Peyer's patch (tissue), 4 donors: Measurements from ENCODE around the gene EFCAB8. TPM values are rescaled to one million over a fixed set of nuclear protein-coding genes. Genes with fewer than 3 reads are reported as not detected.

Experiments
- DNase-seq, 3 donors: peaks; one replicate each; pipeline ENCODE4 v3.0.0-alpha.2; 2017 to 2019
- H3K27ac ChIP-seq, 4 donors: fragments of 200-600 bp; sonication (generic); one replicate each; pipeline ENCODE4 v1.5.1; 2016 to 2019
- H3K27me3 ChIP-seq, 2 donors: fragments of 200-600 bp; sonication (generic); one replicate each; pipeline ENCODE4 v1.5.1; 2019
- H3K36me3 ChIP-seq, 3 donors: fragments of 200-600 bp; sonication (generic); one replicate each; pipeline ENCODE4 v1.5.1; 2016 to 2019
- H3K4me1 ChIP-seq, 4 donors: fragments of 200-600 bp; sonication (generic); one replicate each; pipeline ENCODE4 v1.5.1; 2016 to 2019
- H3K4me3 ChIP-seq, 4 donors: fragments of 200-600 bp; sonication (generic); 1 replicate in 3 of 4; 2 replicates in 1 of 4; pipeline ENCODE4 v1.5.1; 2016 to 2019; ENCODE audit warnings: mild to moderate bottlenecking in 1 of 4
- H3K9me3 ChIP-seq, 4 donors: fragments of 200-600 bp; sonication (generic); one replicate each; pipeline ENCODE4 v1.5.1; 2016 to 2019; ENCODE audit warnings: mild to moderate bottlenecking in 1 of 4
- CTCF ChIP-seq, 6 experiments: fragments of 450-650 bp in 4 of 6; fragments of 200-600 bp in 2 of 6; sonication (generic) in 1 of 6; IDR thresholded peaks; one replicate each; pipeline ENCODE4 v1.5.1; 2017 to 2019; ENCODE audit warnings: antibody characterized with exemption in 6 of 6, mild to moderate bottlenecking in 3 of 6, moderate library complexity in 1 of 6
- POLR2A ChIP-seq, 2 donors: fragments of 450-650 bp; IDR thresholded peaks; one replicate each; pipeline ENCODE4 v1.5.1; 2017; ENCODE audit warnings: antibody characterized with exemption in 2 of 2, mild to moderate bottlenecking in 2 of 2, moderate library complexity in 2 of 2
- total RNA-seq, 4 donors: library from RNA; depleted of rRNA; stranded (reverse); fragments of >200 nt; gene quantifications; one replicate each; pipeline ENCODE4 v1.1.0, GENCODE V29; 2016

Gene EFCAB8
- total RNA-seq, 4 donors from 2014 or later, result 0.83 TPM; not detected in 3

GRCh38 chr20:32984631-32985354 is 126.1 kb downstream of the EFCAB8 start:
- Histone ChIP-seq H3K4me1 (no peaks in the 10 kb centered on the region), H3K36me3 (no peaks in the 10 kb centered on the region), H3K9me3 (no peaks in the 10 kb centered on the region), H3K27ac (no peak overlapping the region), H3K4me3 (no peak overlapping the region), H3K27me3 (no peaks in the 10 kb centered on the region)
- no peak for DNase-seq
- no peak for TF ChIP-seq POLR2A (IDR thresholded peaks at IDR 0.05)
- no peak for TF ChIP-seq CTCF (IDR thresholded peaks at IDR 0.05)

GRCh38 chr20:32985596-32985995 is 126.9 kb downstream of the EFCAB8 start:
- H3K4me3 ChIP-seq, result no peak overlapping the region
- H3K4me1 ChIP-seq, result no peaks in the 10 kb centered on the region
- H3K27me3 ChIP-seq, result no peaks in the 10 kb centered on the region
- no peak for DNase-seq
- H3K36me3 ChIP-seq, result no peaks in the 10 kb centered on the region
- no peak overlapping the region for H3K27ac ChIP-seq
- no peak for TF ChIP-seq CTCF (IDR thresholded peaks at IDR 0.05)
- no peak for TF ChIP-seq POLR2A (IDR thresholded peaks at IDR 0.05)
- no peaks in the 10 kb centered on the region for H3K9me3 ChIP-seq

DNA sequence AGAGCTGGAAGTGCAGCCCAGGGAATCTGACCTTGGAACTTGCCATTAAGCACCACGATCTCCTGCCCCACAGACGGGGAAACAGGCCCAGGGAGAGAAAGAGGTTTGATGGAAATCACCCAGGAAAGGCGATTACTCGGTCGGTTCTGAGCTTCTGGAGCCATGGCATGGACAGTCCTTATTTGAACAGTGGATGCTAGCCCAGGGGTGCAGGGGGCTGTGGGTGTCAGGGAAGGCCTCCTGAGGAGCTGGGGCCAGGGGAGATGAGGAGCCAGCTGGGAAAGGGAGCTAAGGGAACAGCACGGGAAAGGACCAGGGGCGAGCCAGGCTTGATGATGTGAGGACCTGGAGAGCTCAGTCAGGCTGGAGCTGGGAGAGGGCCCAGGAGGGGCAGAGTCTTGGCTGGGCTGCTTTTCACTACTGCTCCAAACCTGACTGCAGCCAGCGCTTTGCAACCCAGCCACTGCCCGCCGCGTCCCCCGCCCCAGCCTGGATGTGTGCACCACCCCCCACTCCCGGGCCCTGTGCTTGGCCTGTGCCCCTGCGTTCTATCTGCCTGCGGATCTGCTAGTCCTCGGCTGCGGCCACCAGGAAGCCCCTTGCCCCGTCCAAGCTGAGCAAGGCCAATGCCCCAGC is 127.7 kb downstream of the EFCAB8 start:
- H3K27me3 ChIP-seq, result no peaks in the 10 kb centered on the region
- H3K4me1 ChIP-seq, result no peaks in the 10 kb centered on the region
- H3K27ac ChIP-seq, result no peak overlapping the region
- DNase-seq, result no peak
- H3K4me3 ChIP-seq, result no peak overlapping the region
- no peak for TF ChIP-seq CTCF (IDR thresholded peaks at IDR 0.05)
- no peak for TF ChIP-seq POLR2A (IDR thresholded peaks at IDR 0.05)
- H3K36me3 ChIP-seq, result no peaks in the 10 kb centered on the region
- H3K9me3 ChIP-seq, result no peaks in the 10 kb centered on the region

GRCh38 chr20:32987044-32987825 is 128.5 kb downstream of the EFCAB8 start:
- TF ChIP-seq POLR2A (IDR thresholded peaks at IDR 0.05) (no peak), CTCF (IDR thresholded peaks at IDR 0.05) (no peak)
- Histone ChIP-seq H3K9me3 (no peaks in the 10 kb centered on the region), H3K4me3 (no peak overlapping the region), H3K4me1 (no peaks in the 10 kb centered on the region), H3K27ac (no peak overlapping the region), H3K36me3 (no peaks in the 10 kb centered on the region), H3K27me3 (no peaks in the 10 kb centered on the region)
- DNase-seq, result no peak

DNA sequence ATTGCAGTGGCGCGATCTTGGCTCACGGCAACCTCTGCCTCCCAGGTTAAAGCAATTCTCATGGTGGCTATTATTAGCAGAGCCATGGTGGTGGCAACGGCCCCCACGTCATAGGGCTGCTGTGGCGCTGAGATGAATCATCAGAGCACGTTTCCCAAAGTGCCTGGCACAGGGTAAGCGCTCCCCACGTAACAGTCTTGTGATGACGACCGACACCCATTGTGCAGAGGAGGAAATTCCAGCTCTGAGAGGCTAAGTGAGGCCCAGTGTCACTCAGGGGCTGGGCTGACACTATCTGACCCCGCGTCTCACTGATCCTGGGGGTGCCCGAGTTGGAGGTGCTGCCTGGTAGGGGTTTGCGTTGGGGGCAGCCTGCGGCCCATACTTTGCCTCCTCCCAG is 129.3 kb downstream of the EFCAB8 start:
- no peak for TF ChIP-seq CTCF (IDR thresholded peaks at IDR 0.05)
- no peak for TF ChIP-seq POLR2A (IDR thresholded peaks at IDR 0.05)
- Histone ChIP-seq H3K36me3 (no peaks in the 10 kb centered on the region), H3K4me1 (no peaks in the 10 kb centered on the region), H3K27ac (no peak overlapping the region), H3K9me3 (no peaks in the 10 kb centered on the region), H3K27me3 (no peaks in the 10 kb centered on the region), H3K4me3 (no peak overlapping the region)
- DNase-seq, result no peak
